Osteoblast (primary cell): Measurements from ENCODE around the gene CLDN16. TPM values are rescaled to one million over a fixed set of nuclear protein-coding genes. Genes with fewer than 3 reads are reported as not detected.

Source experiments
- DNase-seq: peaks from one replicate; pipeline ENCODE4 v3.0.0; 2011; ENCODE audit warnings: low spot score, mixed read lengths; ENCODE audit not compliant: insufficient read length; ENCODE audit errors: missing footprints
- H2AFZ ChIP-seq: 2 replicates; pipeline ENCODE4 v1.6.0; 2011; ENCODE audit warnings: mild to moderate bottlenecking, low read length
- H3K27ac ChIP-seq: 2 replicates; pipeline ENCODE4 v1.5.1; 2011; ENCODE audit warnings: mild to moderate bottlenecking, low read depth, low read length, moderate library complexity
- H3K27me3 ChIP-seq: 2 replicates; pipeline ENCODE4 v1.6.0; 2012; ENCODE audit warnings: mild to moderate bottlenecking, control low read depth, inconsistent platforms, low read length, moderate library complexity; ENCODE audit not compliant: insufficient read depth
- H3K36me3 ChIP-seq: 2 replicates; pipeline ENCODE4 v1.5.1; 2011; ENCODE audit warnings: mild to moderate bottlenecking, low read length, control low read depth, moderate library complexity; ENCODE audit not compliant: insufficient read depth
- H3K4me1 ChIP-seq: 2 replicates; pipeline ENCODE4 v1.5.1; 2011; ENCODE audit warnings: mild to moderate bottlenecking, low read length, control low read depth, moderate library complexity; ENCODE audit not compliant: insufficient read depth
- H3K4me2 ChIP-seq: 2 replicates; pipeline ENCODE4 v1.6.0; 2011; ENCODE audit warnings: mild to moderate bottlenecking, low read length; ENCODE audit not compliant: insufficient read depth
- H3K4me3 ChIP-seq: fragments of 200-600 bp; sonication (generic); 3 replicates; pipeline ENCODE4 v1.5.1; 2012; ENCODE audit warnings: mild to moderate bottlenecking, low read length, inconsistent platforms; ENCODE audit not compliant: insufficient read depth
- H3K79me2 ChIP-seq: 2 replicates; pipeline ENCODE4 v1.6.0; 2012; ENCODE audit warnings: mild to moderate bottlenecking, low read length, control low read depth, inconsistent platforms; ENCODE audit not compliant: insufficient read depth
- H3K9me3 ChIP-seq: 2 replicates; pipeline ENCODE4 v1.5.1; 2011; ENCODE audit warnings: low read depth, low read length, control low read depth
- H4K20me1 ChIP-seq: 2 replicates; pipeline ENCODE4 v1.6.0; 2012; ENCODE audit warnings: mild to moderate bottlenecking, low read length, control low read depth; ENCODE audit not compliant: insufficient read depth
- total RNA-seq: library from RNA; depleted of rRNA; stranded (reverse); fragments of >200 nt; gene quantifications from 2 replicates; pipeline ENCODE4 v1.2.3, GENCODE V29; 2012
- TF ChIP-seq, protein P1 (sequence below): IDR thresholded peaks from 2 replicates; pipeline ENCODE4 v1.5.1; 2011; ENCODE audit warnings: mild to moderate bottlenecking, low read depth, low read length, moderate library complexity; ENCODE audit errors: extremely low read depth

CLDN16 gene
- total RNA-seq, 1 donor, result not detected

DNA sequence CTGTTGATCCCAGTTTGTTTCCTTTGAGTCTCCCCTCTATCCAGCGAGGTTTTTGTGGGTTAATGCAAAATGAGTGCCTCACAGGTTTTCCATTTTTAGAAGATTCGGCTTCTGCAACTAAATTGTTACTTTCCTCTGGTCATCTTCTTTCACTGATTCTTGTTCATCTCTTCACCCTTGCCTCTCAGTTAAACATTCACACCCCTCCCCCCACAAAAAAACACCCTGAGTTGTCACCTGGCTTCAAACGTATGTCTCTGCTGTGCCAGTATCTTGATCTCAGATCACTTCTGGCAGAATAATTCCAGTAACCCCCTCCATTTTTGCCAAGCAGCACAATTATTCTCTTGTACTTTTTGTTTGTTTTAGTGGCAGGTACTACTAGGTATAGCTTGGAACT is 12.3 kb upstream of the CLDN16 start:
- TF ChIP-seq, protein P1, sequence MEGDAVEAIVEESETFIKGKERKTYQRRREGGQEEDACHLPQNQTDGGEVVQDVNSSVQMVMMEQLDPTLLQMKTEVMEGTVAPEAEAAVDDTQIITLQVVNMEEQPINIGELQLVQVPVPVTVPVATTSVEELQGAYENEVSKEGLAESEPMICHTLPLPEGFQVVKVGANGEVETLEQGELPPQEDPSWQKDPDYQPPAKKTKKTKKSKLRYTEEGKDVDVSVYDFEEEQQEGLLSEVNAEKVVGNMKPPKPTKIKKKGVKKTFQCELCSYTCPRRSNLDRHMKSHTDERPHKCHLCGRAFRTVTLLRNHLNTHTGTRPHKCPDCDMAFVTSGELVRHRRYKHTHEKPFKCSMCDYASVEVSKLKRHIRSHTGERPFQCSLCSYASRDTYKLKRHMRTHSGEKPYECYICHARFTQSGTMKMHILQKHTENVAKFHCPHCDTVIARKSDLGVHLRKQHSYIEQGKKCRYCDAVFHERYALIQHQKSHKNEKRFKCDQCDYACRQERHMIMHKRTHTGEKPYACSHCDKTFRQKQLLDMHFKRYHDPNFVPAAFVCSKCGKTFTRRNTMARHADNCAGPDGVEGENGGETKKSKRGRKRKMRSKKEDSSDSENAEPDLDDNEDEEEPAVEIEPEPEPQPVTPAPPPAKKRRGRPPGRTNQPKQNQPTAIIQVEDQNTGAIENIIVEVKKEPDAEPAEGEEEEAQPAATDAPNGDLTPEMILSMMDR, result no peak
- no peak for DNase-seq
- H3K79me2 ChIP-seq, result no peaks in the 10 kb centered on the region
- no peaks in the 10 kb centered on the region for H4K20me1 ChIP-seq
- H3K4me3 ChIP-seq, result no peak overlapping the region
- H3K9me3 ChIP-seq, result no peaks in the 10 kb centered on the region
- no peak overlapping the region for H3K27ac ChIP-seq
- no peak overlapping the region for H3K4me2 ChIP-seq
- no peak overlapping the region for H2AFZ ChIP-seq
- no peaks in the 10 kb centered on the region for H3K27me3 ChIP-seq
- H3K4me1 ChIP-seq, result peaks cover 10% of the 10 kb centered on the region
- H3K36me3 ChIP-seq, result no peaks in the 10 kb centered on the region

DNA sequence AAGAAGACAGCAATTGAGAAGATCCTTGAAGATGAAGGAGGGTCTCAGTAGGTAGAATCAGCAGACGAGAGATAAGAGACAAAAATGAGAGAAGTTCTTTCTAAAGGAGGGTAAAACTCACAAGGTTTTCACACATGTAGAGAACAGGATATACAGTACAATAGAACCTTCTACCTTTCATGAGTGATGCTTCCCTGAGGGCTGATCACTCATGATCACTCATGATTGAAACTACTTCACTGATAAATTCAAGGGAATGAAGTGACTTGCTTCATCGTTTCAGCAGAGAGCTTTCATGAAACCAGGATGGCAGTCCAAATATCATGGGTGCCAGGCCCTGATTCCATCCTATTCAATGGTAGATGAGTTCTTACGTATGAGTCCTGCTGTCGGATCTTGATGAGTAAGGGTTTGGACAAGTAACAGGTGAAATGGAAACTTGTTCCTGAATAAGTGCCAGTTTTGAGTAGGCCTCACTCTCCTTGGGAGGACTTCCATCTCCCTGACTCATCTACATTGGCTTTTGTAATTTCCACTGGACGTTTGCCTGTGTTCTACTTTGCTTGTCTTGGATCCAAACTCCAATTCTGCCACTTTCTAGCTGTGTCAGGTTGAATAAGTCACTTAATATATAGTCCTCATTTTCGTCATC is 9.6 kb upstream of the CLDN16 start:
- Histone ChIP-seq H4K20me1 (no peaks in the 10 kb centered on the region), H3K27me3 (no peaks in the 10 kb centered on the region), H3K9me3 (no peaks in the 10 kb centered on the region), H3K4me1 (peaks cover 32% of the 10 kb centered on the region), H2AFZ (no peak overlapping the region), H3K27ac (no peak overlapping the region), H3K4me3 (no peak overlapping the region), H3K36me3 (no peaks in the 10 kb centered on the region), H3K4me2 (no peak overlapping the region), H3K79me2 (no peaks in the 10 kb centered on the region)
- TF ChIP-seq, protein P1, result no peak
- no peak for DNase-seq

DNA sequence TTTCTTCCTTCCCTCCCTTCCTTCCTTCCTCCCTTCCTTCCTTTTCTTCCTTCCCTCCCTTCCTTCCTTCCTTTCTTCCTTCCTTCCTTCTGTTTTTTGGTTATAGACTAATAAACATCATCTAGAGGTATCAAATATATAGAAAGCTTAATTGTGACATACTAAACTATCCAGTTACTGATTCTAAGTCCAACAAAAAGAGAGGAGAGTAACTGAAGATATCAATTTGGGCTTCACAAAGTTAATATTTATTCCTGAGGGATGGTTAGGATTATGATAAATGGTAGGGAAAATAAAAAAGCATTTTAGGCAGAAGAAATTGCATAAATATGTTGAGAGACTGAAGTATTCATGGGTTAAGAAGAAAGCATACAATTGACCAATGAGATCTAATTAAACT is 7.8 kb upstream of the CLDN16 start:
- Histone ChIP-seq H3K36me3 (no peaks in the 10 kb centered on the region), H3K79me2 (no peaks in the 10 kb centered on the region), H3K27me3 (no peaks in the 10 kb centered on the region), H3K9me3 (no peaks in the 10 kb centered on the region), H3K4me1 (peaks cover 39% of the 10 kb centered on the region), H2AFZ (no peak overlapping the region), H3K27ac (no peak overlapping the region), H4K20me1 (no peaks in the 10 kb centered on the region), H3K4me2 (no peak overlapping the region), H3K4me3 (no peak overlapping the region)
- no peak for DNase-seq
- TF ChIP-seq, protein P1, result no peak

DNA sequence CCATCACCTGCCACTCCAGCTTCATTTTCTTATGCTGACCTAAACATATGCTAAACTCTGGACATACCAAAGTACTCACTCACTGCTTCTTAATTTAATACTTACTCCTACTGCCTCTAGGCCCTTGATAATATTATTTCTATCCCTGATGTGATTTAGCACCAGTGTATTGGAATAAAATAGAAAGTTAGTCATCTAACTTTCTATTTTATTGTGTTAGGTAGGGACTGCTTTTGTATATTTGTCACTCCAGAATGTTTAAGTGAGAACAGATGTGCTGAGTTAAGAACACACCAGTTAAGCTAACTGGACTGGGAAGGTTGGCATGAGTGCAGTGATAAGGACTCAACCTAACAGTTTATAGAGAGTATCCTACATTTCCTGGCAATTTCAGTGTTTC is 6.5 kb upstream of the CLDN16 start:
- no peaks in the 10 kb centered on the region for H4K20me1 ChIP-seq
- no peak overlapping the region for H3K4me2 ChIP-seq
- H3K79me2 ChIP-seq, result no peaks in the 10 kb centered on the region
- no peak overlapping the region for H2AFZ ChIP-seq
- peak overlapping the region; percentile 51 for H3K27ac ChIP-seq
- no peaks in the 10 kb centered on the region for H3K36me3 ChIP-seq
- no peak for DNase-seq
- no peaks in the 10 kb centered on the region for H3K9me3 ChIP-seq
- H3K27me3 ChIP-seq, result no peaks in the 10 kb centered on the region
- peaks cover 50% of the 10 kb centered on the region for H3K4me1 ChIP-seq
- H3K4me3 ChIP-seq, result no peak overlapping the region
- TF ChIP-seq, protein P1, result no peak
